SK-N-MC (cell line): ENCODE results near the gene ITPR2.

Experiments used
- EZH2 ChIP-seq: fragments of 200-600 bp; sonication (generic); IDR thresholded peaks from one replicate; pipeline ENCODE4 v1.6.1; 2017; ENCODE audit warnings: antibody characterized with exemption
- POLR2AphosphoS5 ChIP-seq: IDR thresholded peaks from 2 replicates; pipeline ENCODE4 v1.6.1; 2012; ENCODE audit warnings: mild to moderate bottlenecking, low read depth, low read length, borderline replicate concordance

- TF ChIP-seq POLR2AphosphoS5, result no peak
- TF ChIP-seq EZH2, result no peak
These were observed 266.3 kb downstream of the ITPR2 start for GRCh38 chr12:26566675-26567074.
